ENCODE results near the gene MS4A5. TPM values are rescaled to one million over a fixed set of nuclear protein-coding genes. Genes with fewer than 3 reads are reported as not detected.

Gene MS4A5
- total RNA-seq, 1 donor: not detected

Other genes with a start within 250 kb of the MS4A5 start
- not detected in 2 replicates for gene MS4A6A, start 246.5 kb upstream of the MS4A5 start, total RNA-seq (ENCODE audit: low replicate concordance)
- not detected in 2 replicates for gene MS4A4E, start 186.4 kb upstream of the MS4A5 start, total RNA-seq (ENCODE audit: low replicate concordance)
- gene MS4A4A, start 148.9 kb upstream of the MS4A5 start, total RNA-seq (ENCODE audit: low replicate concordance): not detected in 2 replicates
- not detected in 2 replicates for gene MS4A6E, start 102.3 kb upstream of the MS4A5 start, total RNA-seq (ENCODE audit: low replicate concordance)
- gene MS4A7, start 51.0 kb upstream of the MS4A5 start, total RNA-seq (ENCODE audit: low replicate concordance): not detected in 2 replicates
- not detected in 2 replicates for gene MS4A14, start 33.1 kb upstream of the MS4A5 start, total RNA-seq (ENCODE audit: low replicate concordance)
- 0.25 TPM in 1 of 2 replicates, not detected in the other for gene MS4A1, start 26.3 kb downstream of the MS4A5 start, total RNA-seq (ENCODE audit: low replicate concordance)
- gene MS4A12, start 63.2 kb downstream of the MS4A5 start, total RNA-seq (ENCODE audit: low replicate concordance): not detected in 2 replicates
- not detected in 2 replicates for gene MS4A13, start 85.8 kb downstream of the MS4A5 start, total RNA-seq (ENCODE audit: low replicate concordance)